HepG2 (cell line): ENCODE measurements around the gene FAM83E. TPM values are rescaled to one million over a fixed set of nuclear protein-coding genes. Genes with fewer than 3 reads are reported as not detected.

Experiments used
- AKAP8 ChIP-seq: sonication (generic); formaldehyde crosslinking; IDR thresholded peaks from 2 replicates; pipeline ENCODE4 v1.5.1; 2020; ENCODE audit warnings: mild to moderate bottlenecking, missing genetic modification reagents
- BRCA1 ChIP-seq: sonication (generic); formaldehyde crosslinking; IDR thresholded peaks from 2 replicates; pipeline ENCODE4 v1.4.0; 2020; ENCODE audit warnings: missing genetic modification reagents
- CEBPG ChIP-seq: IDR thresholded peaks from 2 replicates; pipeline ENCODE4 v1.6.1; 2016
- HNRNPLL ChIP-seq: fragments of 200-400 bp; formaldehyde crosslinking; IDR thresholded peaks from 2 replicates; pipeline ENCODE4 v1.6.1; 2017; ENCODE audit warnings: mild to moderate bottlenecking, low read depth, low read length; ENCODE audit not compliant: poor library complexity, severe bottlenecking
- HOXA5 ChIP-seq: sonication (generic); formaldehyde crosslinking; IDR thresholded peaks from 2 replicates; pipeline ENCODE4 v1.4.0; 2020; ENCODE audit warnings: missing genetic modification reagents
- ISX ChIP-seq: sonication (generic); formaldehyde crosslinking; conservative IDR thresholded peaks from 2 replicates; pipeline ENCODE4 v1.5.0; 2020; ENCODE audit warnings: missing genetic modification reagents
- LCORL ChIP-seq, 2 experiments: fragments of 450-650 bp in 1 of 2; sonication (generic) in 1 of 2; formaldehyde crosslinking in 1 of 2; IDR thresholded peaks; 2 replicates each; pipeline versions ENCODE4 v1.5.0 to v1.6.1; 2017 to 2020; ENCODE audit warnings: antibody characterized with exemption in 1 of 2, missing genetic modification reagents in 1 of 2
- MEIS1 ChIP-seq: sonication (generic); formaldehyde crosslinking; IDR thresholded peaks from 2 replicates; pipeline ENCODE4 v1.9.0; 2021; ENCODE audit warnings: mild to moderate bottlenecking, missing genetic modification reagents, moderate library complexity, borderline replicate concordance
- MYC ChIP-seq: sonication (generic); formaldehyde crosslinking; IDR thresholded peaks from 2 replicates; pipeline ENCODE4 v1.9.0; 2021; ENCODE audit warnings: missing genetic modification reagents, borderline replicate concordance
- NFRKB ChIP-seq: fragments of 450-650 bp; IDR thresholded peaks from 2 replicates; pipeline ENCODE4 v1.6.1; 2017
- REST ChIP-seq, 2 experiments: IDR thresholded peaks; 2 replicates each; pipeline ENCODE4 v1.6.1; 2011 to 2012; ENCODE audit warnings: low read length in 2 of 2, borderline replicate concordance in 1 of 2, low read depth in 1 of 2, mild to moderate bottlenecking in 1 of 2, moderate library complexity in 1 of 2
- RFXAP ChIP-seq: sonication (generic); formaldehyde crosslinking; IDR thresholded peaks from 2 replicates; pipeline ENCODE4 v1.4.0; 2020; ENCODE audit warnings: missing genetic modification reagents, borderline replicate concordance
- TFAP4 ChIP-seq: sonication (generic); IDR thresholded peaks from 2 replicates; pipeline ENCODE4 v1.6.1; 2016; ENCODE audit warnings: low read depth, borderline replicate concordance
- TP53 ChIP-seq: sonication (generic); formaldehyde crosslinking; conservative IDR thresholded peaks from 2 replicates; pipeline ENCODE4 v1.4.0; 2020; ENCODE audit warnings: missing genetic modification reagents
- USF2 ChIP-seq, 2 experiments: sonication (generic) in 1 of 2; formaldehyde crosslinking in 1 of 2; IDR thresholded peaks; 2 replicates each; pipeline versions ENCODE4 v1.5.1 to v1.6.1; 2011 to 2020; ENCODE audit warnings: borderline replicate concordance in 1 of 2, low read depth in 1 of 2, low read length in 1 of 2, mild to moderate bottlenecking in 1 of 2, missing genetic modification reagents in 1 of 2, moderate library complexity in 1 of 2
- ZNF143 ChIP-seq: sonication (generic); formaldehyde crosslinking; IDR thresholded peaks from 2 replicates; pipeline ENCODE4 v1.4.0; 2020; ENCODE audit warnings: missing genetic modification reagents
- ZNF292 ChIP-seq: sonication (generic); formaldehyde crosslinking; IDR thresholded peaks from 2 replicates; pipeline ENCODE4 v1.8.1; 2022; ENCODE audit warnings: mild to moderate bottlenecking, low read depth, missing genetic modification reagents, borderline replicate concordance
- ZNF567 ChIP-seq: sonication (generic); formaldehyde crosslinking; IDR thresholded peaks from 2 replicates; pipeline ENCODE4 v1.8.1; 2023; ENCODE audit warnings: mild to moderate bottlenecking, missing genetic modification reagents, borderline replicate concordance
- ZNF775 ChIP-seq: sonication (generic); formaldehyde crosslinking; IDR thresholded peaks from 2 replicates; pipeline ENCODE4 v1.4.0; 2020; ENCODE audit warnings: missing genetic modification reagents, mild to moderate bottlenecking, moderate library complexity, borderline replicate concordance
- polyA plus RNA-seq, 8 experiments: library from polyadenylated mRNA; depleted of rRNA in 3 of 8; stranded (reverse) in 7 of 8; unstranded in 1 of 8; fragments of >200 nt; fragmentation: Illumina TruSeq in 4 of 8; extraction: Trizol in 4 of 8; gene quantifications; 2 replicates each; pipeline versions ENCODE4 v1.2.1 to v1.2.3, GENCODE V29; 2011 to 2016; ENCODE audit warnings: low read depth in 4 of 8, missing spikeins in 1 of 8, mixed read lengths in 1 of 8; ENCODE audit not compliant: insufficient read depth in 1 of 8
- total RNA-seq, 5 experiments: library from RNA; depleted of rRNA; stranded (reverse); fragments of >200 nt; fragmentation: Illumina TruSeq; extraction: Trizol; gene quantifications; 2 replicates each; pipeline ENCODE4 v1.2.3, GENCODE V29; 2016; ENCODE audit warnings: low read depth in 1 of 5

FAM83E gene
- total and polyA plus RNA-seq, 2 of the 13 experiments (the other 11 are each of a cell fraction or from before 2014, with no cell fraction given): 0.18 to 0.60 TPM

GRCh38 chr19:48637449-48637947, 22.6 kb upstream of the FAM83E start (continued):
- TF ChIP-seq TFAP4: no peak
- TF ChIP-seq ZNF567 (CRISPR knock-in tag): no peak
- peak; percentile 29 for TF ChIP-seq HNRNPLL
- no peak for TF ChIP-seq LCORL (IDR thresholded peaks at IDR 0.05)
- TF ChIP-seq LCORL (CRISPR knock-in tag; IDR thresholded peaks at IDR 0.05): no peak
- TF ChIP-seq ZNF143 (CRISPR knock-in tag): no peak
- no peak for TF ChIP-seq BRCA1 (CRISPR knock-in tag)
- TF ChIP-seq MYC (CRISPR knock-in tag): peak; percentile 76; the same call in 1 of the 2 replicates
- TF ChIP-seq ISX: no peak
- TF ChIP-seq RFXAP (CRISPR knock-in tag): peak; percentile 76; the same call in 1 of the 2 replicates
- TF ChIP-seq TP53 (CRISPR knock-in tag): no peak
- TF ChIP-seq NFRKB: no peak
- TF ChIP-seq ZNF292: no peak
- TF ChIP-seq CEBPG (CRISPR knock-in tag): 0 out of 2 replicates have a peak, but pooled peaks have one; percentile 37
- TF ChIP-seq USF2 (IDR thresholded peaks at IDR 0.05; ENCODE audit: low read depth, low read length): peak; percentile 51
- peak; percentile 65; the same call in 1 of the 2 replicates for TF ChIP-seq USF2 (CRISPR knock-in tag; IDR thresholded peaks at IDR 0.05; ENCODE audit: borderline replicate concordance)
- TF ChIP-seq HOXA5 (CRISPR knock-in tag): 0 out of 2 replicates have a peak, but pooled peaks have one; percentile 52
- TF ChIP-seq AKAP8 (CRISPR knock-in tag): no peak
- peak; percentile 55; the same call in 1 of the 2 replicates for TF ChIP-seq ZNF775 (CRISPR knock-in tag)
- no peak for TF ChIP-seq REST (IDR thresholded peaks at IDR 0.05; ENCODE audit: borderline replicate concordance in 1 of 2, low read depth in 1 of 2, low read length in 2 of 2)
- TF ChIP-seq MEIS1 (CRISPR knock-in tag): no peak
